Keratinocyte (primary cell): ENCODE measurements around the gene TNIK. TPM values are rescaled to one million over a fixed set of nuclear protein-coding genes. Genes with fewer than 3 reads are reported as not detected.
A peak's percentile ranks its signal among the peaks of the same experiment; 100 is the strongest.

ENCODE experiments used
- DNase-seq: peaks from one replicate; pipeline ENCODE4 v3.0.0-alpha.2; 2011; ENCODE audit warnings: low read depth, missing footprints, low spot score
- FAIRE-seq: peaks from 2 replicates; lab custom pipeline; 2011; peaks lifted over from hg19 to GRCh38; lab: Jason Lieb, UNC
- H2AFZ ChIP-seq: 2 replicates; pipeline ENCODE4 v1.6.0; 2012; ENCODE audit warnings: low read length, control low read depth, inconsistent platforms; ENCODE audit not compliant: control insufficient read depth
- H3K27ac ChIP-seq: 2 replicates; pipeline ENCODE4 v1.5.1; 2011; ENCODE audit warnings: low read length; ENCODE audit not compliant: control insufficient read depth, insufficient read depth
- H3K27me3 ChIP-seq: 3 replicates; pipeline ENCODE4 v1.6.0; 2011; ENCODE audit warnings: low read length; ENCODE audit not compliant: control insufficient read depth, insufficient read depth; ENCODE audit errors: extremely low read depth
- H3K36me3 ChIP-seq, 2 experiments: 2 replicates in 1 of 2; 3 replicates in 1 of 2; pipeline ENCODE4 v1.5.1; 2011; ENCODE audit warnings: low read length in 2 of 2, mild to moderate bottlenecking in 1 of 2; ENCODE audit not compliant: control insufficient read depth in 2 of 2, insufficient read depth in 2 of 2; ENCODE audit errors: extremely low read depth in 1 of 2
- H3K4me1 ChIP-seq: 3 replicates; pipeline ENCODE4 v1.5.1; 2011; ENCODE audit warnings: low read length; ENCODE audit not compliant: control insufficient read depth, insufficient read depth; ENCODE audit errors: extremely low read depth
- H3K4me2 ChIP-seq: 3 replicates; pipeline ENCODE4 v1.6.0; 2011; ENCODE audit warnings: low read depth, low read length; ENCODE audit not compliant: control insufficient read depth, insufficient read depth; ENCODE audit errors: extremely low read depth
- H3K4me3 ChIP-seq, 3 experiments: fragments of 200-600 bp in 1 of 3; sonication (generic) in 1 of 3; 2 replicates in 2 of 3; 3 replicates in 1 of 3; pipeline ENCODE4 v1.5.1; 2011 to 2016; ENCODE audit warnings: low read length in 3 of 3, mild to moderate bottlenecking in 3 of 3, control low read depth in 2 of 3, inconsistent platforms in 1 of 3, low read depth in 1 of 3, mixed read lengths in 1 of 3, mixed run types in 1 of 3, moderate library complexity in 1 of 3; ENCODE audit not compliant: control insufficient read depth in 2 of 3, insufficient read depth in 2 of 3; ENCODE audit errors: extremely low read depth in 1 of 3
- H3K79me2 ChIP-seq: 2 replicates; pipeline ENCODE4 v1.6.0; 2012; ENCODE audit warnings: low read length; ENCODE audit not compliant: control insufficient read depth, insufficient read depth
- H3K9ac ChIP-seq: 3 replicates; pipeline ENCODE4 v1.6.0; 2011; ENCODE audit warnings: low read length; ENCODE audit not compliant: control insufficient read depth, insufficient read depth; ENCODE audit errors: extremely low read depth
- H3K9me1 ChIP-seq: 3 replicates; pipeline ENCODE4 v1.6.0; 2011; ENCODE audit warnings: low read length; ENCODE audit not compliant: control insufficient read depth, insufficient read depth; ENCODE audit errors: extremely low read depth
- H3K9me3 ChIP-seq: 2 replicates; pipeline ENCODE4 v1.5.1; 2012; ENCODE audit warnings: low read depth, low read length; ENCODE audit not compliant: control insufficient read depth
- H4K20me1 ChIP-seq: 3 replicates; pipeline ENCODE4 v1.6.0; 2011; ENCODE audit warnings: low read length; ENCODE audit not compliant: control insufficient read depth, insufficient read depth; ENCODE audit errors: extremely low read depth
- CTCF ChIP-seq, 3 experiments: IDR thresholded peaks in 1 of 3; conservative IDR thresholded peaks in 1 of 3; optimal IDR thresholded peaks in 1 of 3; 2 replicates in 2 of 3; 3 replicates in 1 of 3; pipeline versions ENCODE3 to v1.5.1; 2011; ENCODE audit warnings: low read length in 3 of 3, mild to moderate bottlenecking in 3 of 3, moderate library complexity in 2 of 3, control low read depth in 1 of 3, inconsistent platforms in 1 of 3; ENCODE audit not compliant: insufficient read depth in 2 of 3; ENCODE audit errors: extremely low read depth in 1 of 3
- EZH2 ChIP-seq: IDR thresholded peaks from one replicate; pipeline ENCODE4 v1.6.1; 2012; ENCODE audit warnings: inconsistent platforms, mild to moderate bottlenecking, low read length, moderate library complexity
- dilution Hi-C: fragments of 300-500 bp; cut with MboI; formaldehyde crosslinking; loops from one replicate; pipeline ENCODE4 v1.7.0; 2020; ENCODE audit warnings: low sequenced_read_pairs; ENCODE audit not compliant: extremely low pct_ligation_motif_present
- polyA plus RNA-seq, 5 experiments: library from polyadenylated mRNA; depleted of rRNA in 3 of 5; stranded (reverse) in 3 of 5; stranded (forward) in 1 of 5; unstranded in 1 of 5; fragments of >200 nt; gene quantifications; 1 replicate in 1 of 5; 2 replicates in 3 of 5; 3 replicates in 1 of 5; pipeline versions ENCODE4 v1.2.1 to v1.2.3, GENCODE V29; 2011 to 2012; ENCODE audit warnings: missing spikeins in 2 of 5, low read depth in 1 of 5, low replicate concordance in 1 of 5

The TNIK gene
- polyA plus RNA-seq, 1 donor (not counting 4 experiments of a cell fraction or from before 2014, with no cell fraction given) = 4.4 TPM

GRCh38 chr3:171212648-171213047, 247.6 kb downstream of the TNIK start:
- Histone ChIP-seq H3K9me3 (no peaks in the 10 kb centered on the region), H3K36me3 (no peaks in the 10 kb centered on the region), H3K27me3 (no peaks in the 10 kb centered on the region), H3K9me1 (no peaks in the 10 kb centered on the region), H3K79me2 (no peaks in the 10 kb centered on the region), H3K9ac (no peak overlapping the region), H3K27ac (no peak overlapping the region), H3K4me2 (no peak overlapping the region), H3K4me3 (no peak overlapping the region), H3K4me1 (no peaks in the 10 kb centered on the region), H2AFZ (no peak overlapping the region), H4K20me1 (no peaks in the 10 kb centered on the region)
- dilution Hi-C loops = no loop called here
- no peak for TF ChIP-seq CTCF (optimal IDR thresholded peaks at IDR 0.05 in 1 of 3, IDR thresholded peaks at IDR 0.05 in 1 of 3, conservative IDR thresholded peaks at IDR 0.05 in 1 of 3; ENCODE audit: extremely low read depth in 1 of 3, insufficient read depth in 2 of 3, low read length in 3 of 3)
- TF ChIP-seq EZH2 = no peak
- no peak for DNase-seq
- no peak for FAIRE-seq

GRCh38 chr3:171206283-171206682, 253.9 kb downstream of the TNIK start:
- H4K20me1 ChIP-seq = no peaks in the 10 kb centered on the region
- H3K27ac ChIP-seq = no peak overlapping the region
- H3K79me2 ChIP-seq = no peaks in the 10 kb centered on the region
- no peak overlapping the region for H3K4me3 ChIP-seq
- H3K9me1 ChIP-seq = no peaks in the 10 kb centered on the region
- peak; percentile 70 for FAIRE-seq
- H3K4me1 ChIP-seq = no peaks in the 10 kb centered on the region
- TF ChIP-seq EZH2 (no peak), CTCF (optimal IDR thresholded peaks at IDR 0.05 in 1 of 3, IDR thresholded peaks at IDR 0.05 in 1 of 3, conservative IDR thresholded peaks at IDR 0.05 in 1 of 3; ENCODE audit: extremely low read depth in 1 of 3, insufficient read depth in 2 of 3, low read length in 3 of 3) (no peak)
- H3K27me3 ChIP-seq = no peaks in the 10 kb centered on the region
- dilution Hi-C loops = no loop called here
- H3K9me3 ChIP-seq = no peaks in the 10 kb centered on the region
- no peak overlapping the region for H3K9ac ChIP-seq
- no peak overlapping the region for H2AFZ ChIP-seq
- no peak for DNase-seq
- no peak overlapping the region for H3K4me2 ChIP-seq
- no peaks in the 10 kb centered on the region for H3K36me3 ChIP-seq
